HG03095 (cell line): ENCODE data around the gene SHISA2.

Experiments used
- ATAC-seq: cut with Tn5 transposase; IDR thresholded peaks from one replicate; pipeline ENCODE4 v1.9.1; 2021; ENCODE audit warnings: moderate library complexity; ENCODE audit not compliant: unreplicated experiment

Gene SHISA2

DNA sequence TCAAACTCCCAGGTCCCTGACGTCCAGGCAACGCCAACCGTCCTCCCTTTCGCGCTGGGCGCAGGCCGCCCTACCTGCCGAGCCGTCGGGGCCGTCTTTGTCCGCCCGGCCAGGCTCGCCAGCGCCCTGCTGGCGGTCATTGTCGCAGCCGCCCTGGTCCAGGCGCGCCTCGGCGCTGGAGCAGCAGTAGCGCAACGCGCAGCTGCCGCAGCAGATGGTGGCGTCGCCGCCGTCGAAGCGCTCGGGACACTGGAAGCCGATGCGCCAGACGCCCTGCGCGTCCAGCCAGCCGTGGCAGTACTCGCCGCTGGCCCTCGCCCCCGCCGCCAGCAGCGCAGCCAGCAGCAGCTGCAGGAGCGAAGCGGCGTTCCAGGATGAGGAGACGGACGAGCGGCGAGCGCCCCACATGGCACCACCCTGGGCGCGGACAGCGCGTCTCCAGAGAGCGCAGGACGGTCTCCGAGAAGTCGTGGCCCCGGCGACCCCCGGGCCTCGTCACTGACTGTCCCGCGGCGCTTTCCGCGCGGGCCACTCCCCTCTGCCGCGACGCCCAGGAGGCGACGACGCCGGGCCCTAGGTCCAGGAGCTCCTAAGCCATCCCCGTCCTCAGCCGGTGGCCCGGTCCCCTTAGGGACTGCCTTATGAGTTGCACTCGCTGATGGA is 1.1 kb downstream of the SHISA2 start:
- no peak for ATAC-seq

DNA sequence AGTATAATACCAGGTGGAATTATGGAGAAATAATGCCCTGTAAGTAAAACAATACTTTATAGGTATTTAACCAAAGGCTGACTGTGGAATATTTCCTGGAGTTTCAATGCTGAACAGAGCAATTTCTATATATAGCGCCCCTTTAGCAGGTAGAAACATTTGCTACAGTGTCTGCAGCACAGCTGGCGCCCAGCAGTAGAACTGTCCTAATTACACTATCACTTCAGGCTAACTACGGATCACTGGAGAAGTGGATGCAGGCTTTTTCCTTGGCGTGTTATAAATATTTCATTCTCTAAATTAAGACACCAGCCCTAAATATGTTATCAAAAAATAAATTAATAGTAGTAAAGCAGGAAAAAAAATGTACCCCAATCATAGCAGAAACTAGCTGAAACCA is 3.1 kb downstream of the SHISA2 start:
- no peak for ATAC-seq

DNA sequence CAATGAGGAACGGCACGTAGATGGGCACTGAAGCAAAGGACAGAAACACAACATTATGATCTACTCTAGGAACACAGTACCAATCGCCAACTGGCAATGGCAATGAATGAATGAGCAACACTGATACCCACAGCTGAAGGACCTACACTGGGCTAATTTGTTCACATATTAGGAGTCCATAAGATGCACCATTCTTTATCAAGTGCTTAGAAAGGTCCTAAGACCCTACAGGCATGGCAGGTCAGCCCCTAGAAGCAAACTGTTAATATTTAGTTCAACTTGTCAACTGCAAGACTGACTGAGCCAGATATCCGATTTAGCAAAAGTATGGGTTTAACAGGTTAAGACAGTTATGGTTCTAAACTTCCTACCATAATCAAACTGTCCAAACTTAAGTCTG is 4.8 kb downstream of the SHISA2 start:
- ATAC-seq: no peak

DNA sequence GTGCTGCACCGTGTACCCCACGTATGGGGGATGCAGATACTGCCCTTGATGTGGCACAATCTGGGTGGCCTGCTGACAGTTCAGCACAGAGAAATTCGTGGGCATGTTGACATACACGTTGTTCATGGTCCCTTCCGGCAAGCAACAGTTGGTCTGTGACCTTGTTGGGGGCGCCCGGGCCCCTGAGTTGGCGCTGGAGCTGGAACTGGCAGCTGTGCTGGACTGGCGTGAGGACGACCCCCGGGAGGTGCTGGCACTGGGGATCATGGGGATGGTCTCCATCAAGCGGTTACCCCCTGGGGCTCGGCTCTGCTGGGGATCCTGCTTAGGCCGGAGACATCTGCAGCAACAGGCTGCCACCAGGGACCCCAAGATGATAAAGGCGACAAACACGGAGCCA is 5.2 kb downstream of the SHISA2 start:
- ATAC-seq: no peak

DNA sequence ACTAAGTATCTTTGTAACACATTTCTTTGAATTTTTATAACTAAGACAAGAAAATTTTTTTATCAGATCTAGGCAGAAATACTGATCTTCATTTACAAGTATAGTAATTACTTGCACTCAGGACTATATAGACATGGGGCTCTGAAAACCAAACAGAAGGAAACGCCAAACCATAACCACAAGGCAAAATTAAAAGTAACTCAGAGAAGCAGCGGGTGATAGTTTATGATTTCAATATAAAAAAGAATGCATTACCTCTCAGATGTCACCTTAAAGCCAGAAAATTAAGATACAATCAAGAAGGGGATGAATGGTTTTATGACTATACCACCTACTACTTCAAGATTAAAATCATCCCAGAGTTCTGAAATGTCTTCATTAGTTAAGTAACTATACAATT is 6.7 kb downstream of the SHISA2 start:
- no peak for ATAC-seq

DNA sequence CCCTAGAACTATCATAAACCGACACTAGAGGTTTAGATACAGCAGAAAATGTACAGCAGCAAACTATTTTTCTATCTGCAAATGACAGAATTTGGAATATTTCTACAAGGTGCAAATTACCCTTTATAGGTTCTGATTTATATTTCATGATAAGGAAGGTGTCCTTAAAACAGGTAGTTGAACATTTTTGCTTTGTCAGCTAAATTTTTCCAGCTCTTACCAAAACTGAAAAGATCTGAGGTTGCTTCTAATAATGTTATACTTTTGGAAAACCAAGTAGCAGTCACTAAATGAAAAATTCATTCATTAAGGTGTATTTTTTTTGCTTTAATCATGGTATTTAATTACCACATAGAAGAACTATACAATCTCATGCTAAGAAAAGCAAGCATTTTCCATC is 9.0 kb downstream of the SHISA2 start:
- ATAC-seq: no peak

DNA sequence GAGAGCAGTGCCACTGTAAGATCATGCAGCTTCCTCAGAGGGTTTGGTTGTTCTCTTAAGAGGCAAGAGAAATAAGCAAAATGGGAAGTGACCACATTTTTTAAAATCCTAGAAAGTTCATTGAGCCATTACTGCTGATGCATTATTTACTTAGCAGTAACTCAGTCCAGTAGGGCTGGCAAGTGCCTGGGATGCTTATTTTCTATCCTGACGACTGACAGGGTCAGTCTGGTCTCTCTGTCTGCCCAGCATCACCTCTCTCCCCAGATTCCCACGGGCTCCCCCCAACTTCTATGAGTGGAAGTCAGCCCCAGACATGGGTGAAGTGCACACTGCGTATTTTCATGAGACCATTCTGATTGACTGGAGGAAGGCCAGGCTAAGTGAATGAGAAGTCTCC is 10.4 kb downstream of the SHISA2 start:
- ATAC-seq: no peak

DNA sequence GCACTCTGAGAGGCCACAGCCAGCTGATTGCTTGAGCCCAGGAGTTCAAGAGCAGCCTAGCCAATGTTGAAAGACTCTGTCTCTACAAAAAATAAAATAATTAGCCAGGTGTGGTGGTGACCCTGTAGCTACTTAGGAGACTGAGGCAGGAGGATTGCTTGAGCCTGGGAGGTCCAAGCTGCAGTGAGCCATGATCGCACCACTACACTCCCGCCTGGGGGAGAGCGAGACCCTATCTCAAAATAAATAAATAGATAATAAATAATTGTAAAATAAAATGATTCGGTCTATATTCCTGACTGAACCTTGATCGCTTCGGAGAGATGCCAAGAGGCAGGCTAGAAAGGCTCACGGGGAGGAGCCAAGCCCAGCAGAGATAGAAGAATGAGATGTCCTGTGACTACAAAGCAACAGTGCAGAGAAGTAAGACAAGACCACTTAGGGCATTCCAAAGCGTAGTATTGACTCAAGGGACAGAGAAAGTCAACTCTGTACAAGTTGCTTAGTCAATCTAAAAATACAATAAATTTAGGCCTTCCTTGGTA is 12.8 kb downstream of the SHISA2 start:
- ATAC-seq: no peak

DNA sequence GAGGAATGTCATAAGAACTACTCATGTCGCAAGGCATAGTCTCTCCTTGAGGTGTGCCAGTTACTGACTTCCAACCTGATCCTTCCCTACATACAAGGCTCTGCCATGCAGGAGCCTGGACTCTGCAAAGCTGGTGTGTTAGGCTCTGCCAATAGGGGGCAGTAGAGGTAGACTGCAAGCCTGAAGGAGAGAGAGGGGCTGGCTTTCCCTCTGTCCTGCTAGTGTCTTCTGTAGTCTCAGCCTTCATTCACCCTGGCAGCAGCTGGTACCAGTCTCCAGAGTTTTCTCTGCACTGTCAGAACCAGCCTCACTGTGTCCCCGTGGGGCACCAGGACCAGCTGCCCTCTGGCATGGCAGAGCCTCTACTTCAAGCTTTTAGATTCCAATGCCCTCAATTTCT is 14.5 kb downstream of the SHISA2 start:
- no peak for ATAC-seq

DNA sequence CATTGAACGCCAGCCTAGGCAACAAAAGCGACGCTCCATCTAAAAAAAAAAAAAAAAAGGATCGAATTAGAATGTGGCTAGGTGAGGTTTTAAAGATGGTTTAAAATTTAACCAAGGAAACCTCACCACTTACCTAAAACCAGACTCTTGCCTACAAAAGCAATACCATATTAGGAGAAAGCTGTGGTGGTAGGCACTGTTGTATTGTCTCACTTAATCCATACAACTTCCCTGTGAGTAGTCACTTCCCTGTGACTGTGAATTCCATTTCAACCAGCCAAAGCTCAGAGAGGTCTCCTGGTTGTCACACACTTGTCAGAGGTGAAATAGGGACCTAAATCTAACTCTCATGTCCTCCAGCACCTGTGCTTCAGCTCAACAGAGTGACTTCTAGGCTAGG is 15.4 kb downstream of the SHISA2 start:
- no peak for ATAC-seq

DNA sequence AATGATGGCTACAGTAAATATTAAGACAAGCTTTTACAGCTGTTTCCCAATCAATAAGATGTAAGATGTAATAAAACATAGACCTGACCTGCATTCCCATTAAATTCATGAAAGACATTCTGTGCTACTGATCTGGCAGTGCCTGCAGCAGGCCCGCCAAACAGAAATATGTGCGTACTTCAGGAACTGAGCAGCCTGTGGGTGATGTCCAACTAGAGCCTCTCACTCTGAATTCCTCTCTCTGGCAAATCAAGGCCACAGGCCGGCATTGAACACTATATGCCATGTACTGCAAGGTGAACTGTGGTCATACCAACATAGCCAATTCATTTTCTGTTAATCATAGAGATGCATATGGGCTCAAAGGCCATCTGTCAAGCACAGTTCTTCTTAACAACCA is 17.8 kb downstream of the SHISA2 start:
- no peak for ATAC-seq

DNA sequence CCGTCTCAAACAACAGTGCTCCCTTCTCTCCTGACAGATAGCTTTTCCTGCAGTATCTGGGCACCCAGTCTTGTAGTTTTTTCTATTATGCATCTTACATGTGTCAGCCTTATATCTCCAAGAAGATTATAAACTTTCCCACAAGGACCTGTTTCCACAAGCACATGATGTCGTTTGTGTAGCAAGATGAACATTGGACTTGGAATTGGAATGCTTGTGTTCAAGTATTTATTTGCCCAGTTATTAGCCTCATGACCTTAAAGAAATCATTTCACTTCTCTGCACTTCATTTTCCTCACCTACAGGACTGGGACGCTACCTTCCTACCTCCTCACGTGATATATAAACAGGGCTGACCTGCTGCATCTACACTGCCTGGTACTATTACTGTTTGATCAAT is 21.5 kb downstream of the SHISA2 start:
- ATAC-seq: no peak

DNA sequence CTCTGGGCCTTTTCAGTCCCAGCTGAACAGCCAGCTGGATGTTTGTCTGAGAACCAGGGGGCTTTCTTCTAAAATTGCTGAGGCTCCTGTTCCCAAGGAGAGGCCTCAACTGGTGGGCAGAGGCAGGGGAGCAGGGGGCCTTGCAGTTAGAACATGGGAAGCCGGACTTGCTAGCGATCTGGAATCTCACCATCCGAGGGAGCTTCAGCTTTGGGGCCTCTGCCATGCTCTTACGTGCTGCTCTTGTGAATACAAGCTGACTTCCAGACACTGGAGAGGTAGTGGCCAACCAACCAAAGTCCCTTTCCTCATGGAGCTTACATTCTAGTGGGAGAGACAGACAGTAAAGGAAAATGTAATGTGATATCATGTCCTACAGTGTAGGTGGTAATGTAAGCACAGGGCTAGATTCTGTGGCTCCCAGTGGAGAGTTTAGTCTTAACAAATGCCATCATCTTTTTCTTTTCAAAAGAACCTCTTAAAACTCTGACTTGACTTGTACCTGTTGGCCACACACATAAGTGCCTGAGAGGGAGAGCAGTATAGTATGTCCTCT is 22.2 kb downstream of the SHISA2 start:
- ATAC-seq: no peak

DNA sequence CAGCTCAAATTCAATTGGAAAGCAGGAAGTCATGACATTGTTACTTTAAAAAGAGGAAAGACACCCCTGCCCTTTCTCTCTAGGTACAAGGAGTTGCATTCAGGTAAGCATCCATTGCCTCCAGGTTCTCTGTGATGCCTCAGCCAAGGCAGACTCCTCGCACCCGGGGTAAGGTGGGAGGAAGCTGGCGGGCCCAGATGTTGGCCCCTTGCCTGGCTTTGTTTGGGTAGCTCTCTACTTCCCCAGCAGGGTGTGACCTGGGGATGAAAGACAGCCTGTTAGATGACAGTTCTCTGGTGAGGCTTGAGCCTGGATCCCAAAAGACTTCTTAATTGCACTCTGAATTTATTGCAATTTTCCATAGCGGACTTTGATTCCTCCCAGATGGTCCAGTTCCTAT is 25.6 kb downstream of the SHISA2 start:
- ATAC-seq: no peak

DNA sequence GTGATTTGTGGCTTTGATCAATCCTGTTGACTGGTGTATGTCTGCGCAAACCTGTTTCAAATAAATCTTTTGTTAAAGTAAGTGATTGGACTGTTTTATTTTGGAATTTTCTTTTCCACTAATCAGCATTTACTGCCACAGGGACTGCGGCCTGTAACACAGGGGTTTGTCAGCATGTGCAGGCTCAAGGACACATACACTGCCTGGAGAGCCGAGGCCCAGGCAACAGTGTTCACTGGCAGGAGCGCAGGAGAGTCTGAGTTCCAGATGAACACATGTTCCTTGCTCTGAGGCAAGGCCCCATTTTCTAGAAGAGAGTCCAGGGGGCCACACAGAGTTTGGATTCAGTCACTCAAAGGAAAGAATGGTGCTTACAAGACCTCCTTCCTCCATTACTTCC is 26.0 kb downstream of the SHISA2 start:
- ATAC-seq: no peak

DNA sequence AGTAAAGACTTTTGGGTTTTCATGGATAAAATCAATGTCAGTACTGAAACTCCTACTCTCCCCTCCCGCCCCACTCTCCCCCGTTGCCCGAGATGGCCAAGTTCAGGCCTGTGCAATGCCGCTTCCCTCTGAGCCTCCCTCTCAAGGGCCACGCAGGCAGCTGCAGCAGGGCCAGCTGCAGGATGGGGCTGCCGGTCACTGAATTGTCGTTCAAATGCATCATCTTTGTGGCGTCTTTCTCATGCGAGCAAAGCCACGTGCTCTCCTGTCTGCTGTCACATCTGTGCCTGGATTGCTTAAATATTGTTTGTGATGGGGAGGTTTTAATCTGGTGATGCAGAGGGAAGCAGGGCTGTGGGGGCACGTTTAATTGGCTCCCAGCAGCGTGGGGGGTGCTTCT is 26.6 kb downstream of the SHISA2 start:
- ATAC-seq: no peak

DNA sequence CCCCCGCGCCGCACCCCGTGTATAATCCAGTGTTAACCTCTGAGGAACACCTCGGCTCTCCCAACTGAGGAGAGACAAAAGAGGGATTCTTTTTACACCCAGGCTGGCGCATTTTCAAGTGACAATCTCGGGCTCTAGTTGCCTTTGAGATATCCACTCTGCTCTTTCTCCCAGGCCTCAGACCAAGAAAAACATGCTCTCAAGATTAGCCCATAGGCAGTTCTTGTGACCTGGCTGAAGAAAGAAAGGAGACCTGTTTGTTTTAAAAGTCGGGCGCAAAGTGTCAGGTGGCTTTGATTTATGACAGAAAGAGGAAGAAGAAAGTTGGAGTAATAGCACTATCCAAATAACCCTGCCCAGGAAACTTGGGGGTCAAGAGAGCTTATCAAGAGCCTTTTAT is 27.3 kb downstream of the SHISA2 start:
- ATAC-seq: no peak

DNA sequence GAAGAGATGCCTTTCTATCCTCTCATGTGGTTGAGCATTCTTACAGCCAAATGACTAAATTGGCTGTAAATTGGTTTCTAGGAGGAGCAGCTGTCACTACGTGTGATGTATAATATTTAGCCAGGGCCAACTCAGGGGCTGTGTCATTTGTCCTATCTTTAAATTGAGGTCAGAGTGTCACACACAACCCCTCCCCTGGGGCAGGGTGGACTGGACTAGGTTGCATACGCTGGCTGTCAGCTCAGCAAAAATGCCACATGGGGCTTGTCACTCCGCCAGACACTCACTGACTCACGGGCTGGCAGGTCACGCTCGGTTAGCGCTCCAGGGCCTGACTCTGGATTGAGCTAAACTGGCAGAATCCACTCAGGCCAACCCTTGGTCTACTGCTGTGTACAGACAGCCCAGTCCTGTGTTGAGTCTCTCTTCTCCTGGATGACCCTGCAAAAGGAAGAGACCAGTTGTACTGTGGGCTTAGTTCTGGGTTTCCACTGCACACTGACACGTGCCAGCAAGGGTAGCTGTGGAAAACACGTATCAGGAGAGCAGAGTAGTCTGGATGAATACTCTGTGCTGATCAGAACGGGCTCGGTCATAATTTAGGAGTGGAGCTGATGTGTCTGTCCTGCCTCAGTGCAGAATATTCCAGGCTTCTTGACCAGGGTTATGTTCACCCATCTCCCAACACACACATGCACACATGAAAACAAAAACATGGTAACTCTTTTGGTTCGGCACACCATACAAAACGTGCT is 29.1 kb downstream of the SHISA2 start:
- ATAC-seq: no peak

DNA sequence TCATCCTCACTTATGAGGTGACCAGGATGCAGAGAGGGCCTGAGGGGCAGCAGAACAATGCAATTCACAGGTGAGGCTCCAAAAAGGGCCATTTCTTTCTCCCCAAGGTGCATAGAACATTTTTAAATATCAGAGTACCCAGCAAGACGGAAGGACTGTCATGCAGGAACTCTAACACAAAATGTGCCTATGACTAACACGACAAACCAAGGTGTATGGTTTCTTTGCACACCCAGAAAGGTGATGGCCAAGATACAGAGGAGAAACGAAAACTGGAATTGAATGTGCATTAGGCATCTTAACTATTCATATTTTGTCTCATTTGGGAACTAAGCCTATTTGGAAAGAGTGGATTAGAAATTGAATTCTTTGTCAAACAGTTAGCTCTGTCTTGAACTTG is 29.9 kb downstream of the SHISA2 start:
- ATAC-seq: no peak

DNA sequence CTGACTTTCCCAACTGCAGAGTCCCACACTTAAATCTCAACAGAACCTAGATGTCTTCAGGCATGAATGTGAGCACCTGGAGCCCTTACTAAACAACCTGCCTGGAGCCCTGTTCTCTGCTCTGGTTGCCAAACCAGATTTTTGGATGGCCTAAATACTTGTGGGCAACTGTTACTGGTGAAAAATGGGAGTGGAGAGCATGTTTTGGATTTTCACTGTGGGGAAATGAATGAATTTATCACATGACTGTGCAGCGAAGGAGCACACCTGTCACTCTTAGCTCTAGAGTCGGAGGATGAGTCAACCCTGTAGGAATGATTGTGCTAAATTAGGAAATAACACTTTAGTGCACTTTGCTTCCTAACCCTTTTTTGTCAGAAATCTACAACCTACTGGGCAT is 30.3 kb downstream of the SHISA2 start:
- no peak for ATAC-seq

DNA sequence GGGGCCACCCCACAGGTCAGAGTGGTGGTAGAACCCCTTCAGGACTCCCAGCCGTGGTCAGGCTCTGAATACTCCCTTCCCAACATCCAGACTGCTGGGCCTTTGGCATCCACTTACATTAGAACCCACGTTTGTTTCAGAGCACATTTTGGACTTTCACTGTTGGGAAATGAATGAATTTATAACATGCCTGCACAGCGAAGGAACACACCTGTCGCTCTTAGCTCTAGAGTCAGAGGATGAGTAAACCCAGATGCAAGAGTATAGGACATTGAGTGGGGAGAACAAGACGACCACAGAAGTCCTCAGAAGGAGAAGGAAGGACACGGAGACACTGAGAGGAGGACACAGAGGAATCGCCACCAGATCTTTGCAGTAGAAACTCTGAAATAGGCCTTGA is 30.9 kb downstream of the SHISA2 start:
- ATAC-seq: no peak
